Activated CD8-positive, alpha-beta memory T cell treated with anti-CD3 and anti-CD28 coated beads for 48 hours (primary cell): ENCODE results near the gene ZNF799.
"Not testable (repeated sequence)": the region's sequence is repeated elsewhere in the genome, so short reads cannot be mapped to it uniquely, and the experiment has no call there.

ENCODE experiments used
- DNase-seq, 3 experiments: peaks; one replicate each; pipeline ENCODE4 v3.0.0-alpha.2; 2020; ENCODE audit warnings: low read depth in 2 of 3, low spot score in 2 of 3

Gene ZNF799

GRCh38 chr19:12364391-12365235, 36.5 kb downstream of the ZNF799 start:
- no peak for DNase-seq

- DNase-seq, result not testable (repeated sequence)
Observed at GRCh38 chr19:12362236-12362635, 38.8 kb downstream of the ZNF799 start.

GRCh38 chr19:12353375-12353774, 47.7 kb downstream of the ZNF799 start:
- no peak for DNase-seq

GRCh38 chr19:12350890-12351197, 50.2 kb downstream of the ZNF799 start:
- no peak for DNase-seq

- no peak for DNase-seq
Observed at GRCh38 chr19:12350185-12350889, 50.7 kb downstream of the ZNF799 start.

- no peak for DNase-seq
Observed at GRCh38 chr19:12346896-12347295, 54.2 kb downstream of the ZNF799 start.

- DNase-seq, result no peak
Observed at GRCh38 chr19:12345197-12345596, 55.9 kb downstream of the ZNF799 start.
